ENCODE results near the gene TOB1.

DNA sequence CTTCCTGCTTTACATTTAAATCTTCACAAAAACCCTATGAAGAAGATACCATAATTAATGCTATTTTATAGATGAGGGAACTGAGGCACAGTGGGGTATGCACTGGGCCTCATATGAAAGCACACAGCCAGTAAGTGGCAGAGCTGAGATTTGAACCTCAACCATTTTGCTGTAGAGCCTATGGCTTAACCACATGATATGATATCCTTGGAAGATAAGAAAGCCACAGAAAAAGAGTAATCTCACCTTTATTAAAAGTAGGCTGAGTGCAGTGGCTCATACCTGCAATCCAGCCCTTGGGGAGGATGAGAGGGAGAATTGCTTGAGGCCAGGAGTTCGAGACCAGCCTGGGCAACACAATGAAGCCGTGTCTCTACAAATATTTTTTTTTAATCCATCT, 15.0 kb upstream of the TOB1 start:
- TF ChIP-seq EZH2 (IDR thresholded peaks at IDR 0.05; ENCODE audit: insufficient read depth, poor library complexity, severe bottlenecking) (no peak), EZH2phosphoT487 (IDR thresholded peaks at IDR 0.05; ENCODE audit: insufficient read depth, low read depth) (no peak)
